Mucosa of descending colon (tissue), 3 donors: ENCODE results near the gene LSP1. TPM values are rescaled to one million over a fixed set of nuclear protein-coding genes. Genes with fewer than 3 reads are reported as not detected.

Experiments
- ATAC-seq: fragments of 200-7000 bp; cut with Tn5 transposase; one replicate; pipeline ENCODE4 v1.9.1; 2020; ENCODE audit warnings: mild to moderate bottlenecking, moderate library complexity
- DNase-seq, 3 donors: peaks; one replicate each; pipeline ENCODE4 v3.0.0-alpha.2; 2020
- H3K36me3 ChIP-seq: fragments of 200-600 bp; one replicate; pipeline ENCODE4 v1.8.0; 2021; ENCODE audit warnings: low read depth, mild to moderate bottlenecking
- H3K4me1 ChIP-seq: fragments of 200-600 bp; one replicate; pipeline ENCODE4 v1.8.0; 2021; ENCODE audit warnings: low read depth, mild to moderate bottlenecking
- H3K4me3 ChIP-seq: fragments of 200-600 bp; one replicate; pipeline ENCODE4 v1.8.0; 2021; ENCODE audit warnings: mild to moderate bottlenecking
- H3K9me3 ChIP-seq: fragments of 200-600 bp; one replicate; pipeline ENCODE4 v1.8.0; 2021; ENCODE audit warnings: mild to moderate bottlenecking
- intact Hi-C, 2 donors: fragments of 100-400 bp; cut with DNase I in 1 of 2; cut with micrococcal nuclease in 1 of 2; formaldehyde crosslinking; loops; one replicate each; pipeline versions ENCODE4 v1.11.0 to v1.11.1; 2022; cut with DNase I, micrococcal nuclease
- total RNA-seq, 3 donors: library from RNA; stranded (reverse); fragmentation: NEBNext Ultra II Directional in 2 of 3; extraction: Animal tissue kit (Norgen Biotek cat#: 25700) in 2 of 3; gene quantifications; one replicate each; pipeline versions ENCODE4 v1.2.1 to v1.2.4, GENCODE V29; 2021 to 2023
- TF ChIP-seq, protein P1 (sequence below): fragments of 200-600 bp; IDR thresholded peaks from one replicate; pipeline ENCODE4 v1.8.0; 2022; ENCODE audit warnings: antibody characterized with exemption, mild to moderate bottlenecking
- donor health status: DM: no; HTN: no; CAD: no; lungs with moderate emphysema.
- donor health status: DM: no; HTN: no; CAD: no.
- donor health status: DM: no; HTN: yes; CAD: no.

The LSP1 gene
- total RNA-seq, 3 donors from 2014 or later: 18.5 to 32.2 (median 23.6) TPM

DNA sequence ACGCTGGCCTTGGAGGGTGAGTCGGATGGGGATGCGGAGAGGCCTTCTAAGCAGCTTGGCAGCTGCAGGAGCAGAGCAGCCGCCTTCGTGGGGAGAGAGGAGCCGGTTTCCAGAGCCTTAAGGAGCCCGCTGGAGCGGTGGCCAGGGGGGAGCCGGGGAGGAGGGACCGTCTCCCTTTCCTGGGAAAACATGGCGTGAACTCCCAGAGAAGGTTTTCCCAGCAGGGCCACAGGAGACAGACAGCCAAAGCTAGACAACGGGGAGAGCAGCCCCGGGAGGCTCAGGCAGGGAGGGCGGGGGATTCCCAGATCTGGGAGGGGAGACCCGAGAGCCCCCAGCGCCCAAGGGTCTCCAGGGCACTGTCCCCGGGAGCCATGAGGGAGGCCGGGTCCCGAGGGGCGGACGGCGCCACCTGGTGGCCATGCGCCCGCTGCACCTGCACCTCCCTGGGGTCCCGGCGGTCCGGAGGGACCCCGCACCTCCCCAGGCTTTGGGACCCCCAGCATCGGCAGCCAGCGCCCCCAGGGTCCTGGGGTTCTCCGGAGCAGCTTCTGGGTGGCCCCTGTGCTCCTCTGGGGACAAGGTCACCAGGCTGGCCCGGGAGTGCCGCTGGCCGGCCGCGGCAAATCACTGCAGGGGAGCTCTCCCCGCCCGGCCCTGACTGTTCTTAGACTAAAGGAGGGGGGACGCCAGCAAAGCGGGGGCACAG is 20.5 kb upstream of the LSP1 start:
- no peak overlapping the region for H3K4me3 ChIP-seq
- H3K9me3 ChIP-seq: no peaks in the 10 kb centered on the region
- intact Hi-C loops: loop anchor here (2.0 to 5.0 kb wide), 3 partner anchors 70 to 180 kb away; partner anchors contain the start of gene CTSD (in 1 of the 2)
- ATAC-seq (peak; percentile 24), DNase-seq (peak; percentile 71 to 82 (median 76))
- no peaks in the 10 kb centered on the region for H3K36me3 ChIP-seq
- TF ChIP-seq, protein P1, sequence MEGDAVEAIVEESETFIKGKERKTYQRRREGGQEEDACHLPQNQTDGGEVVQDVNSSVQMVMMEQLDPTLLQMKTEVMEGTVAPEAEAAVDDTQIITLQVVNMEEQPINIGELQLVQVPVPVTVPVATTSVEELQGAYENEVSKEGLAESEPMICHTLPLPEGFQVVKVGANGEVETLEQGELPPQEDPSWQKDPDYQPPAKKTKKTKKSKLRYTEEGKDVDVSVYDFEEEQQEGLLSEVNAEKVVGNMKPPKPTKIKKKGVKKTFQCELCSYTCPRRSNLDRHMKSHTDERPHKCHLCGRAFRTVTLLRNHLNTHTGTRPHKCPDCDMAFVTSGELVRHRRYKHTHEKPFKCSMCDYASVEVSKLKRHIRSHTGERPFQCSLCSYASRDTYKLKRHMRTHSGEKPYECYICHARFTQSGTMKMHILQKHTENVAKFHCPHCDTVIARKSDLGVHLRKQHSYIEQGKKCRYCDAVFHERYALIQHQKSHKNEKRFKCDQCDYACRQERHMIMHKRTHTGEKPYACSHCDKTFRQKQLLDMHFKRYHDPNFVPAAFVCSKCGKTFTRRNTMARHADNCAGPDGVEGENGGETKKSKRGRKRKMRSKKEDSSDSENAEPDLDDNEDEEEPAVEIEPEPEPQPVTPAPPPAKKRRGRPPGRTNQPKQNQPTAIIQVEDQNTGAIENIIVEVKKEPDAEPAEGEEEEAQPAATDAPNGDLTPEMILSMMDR: peak; percentile 95
- H3K4me1 ChIP-seq: peaks cover 50% of the 10 kb centered on the region

DNA sequence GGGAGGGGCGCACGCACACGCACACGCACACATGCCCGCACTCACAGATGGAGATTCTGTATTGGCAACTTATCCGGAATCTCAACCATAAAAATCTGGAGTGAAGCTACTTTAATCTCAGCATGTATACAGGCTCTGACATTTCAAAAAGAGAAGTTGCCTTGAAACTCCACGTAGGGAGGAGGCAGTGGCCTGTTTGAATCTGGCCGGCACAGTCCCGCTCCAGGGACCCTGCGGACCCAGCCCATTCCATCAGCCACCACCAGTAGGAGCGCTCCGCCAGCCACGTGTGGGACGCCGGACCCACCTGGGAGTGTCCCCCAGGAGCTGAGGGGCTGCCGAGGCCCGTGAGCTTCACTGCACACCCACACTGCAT is 20.0 kb upstream of the LSP1 start:
- Histone ChIP-seq H3K4me3 (no peak overlapping the region), H3K36me3 (no peaks in the 10 kb centered on the region), H3K4me1 (peaks cover 55% of the 10 kb centered on the region), H3K9me3 (no peaks in the 10 kb centered on the region)
- peak in 1 of 3 donors; percentile 32 for DNase-seq
- TF ChIP-seq, protein P1: no peak
- ATAC-seq: no peak
- intact Hi-C loops: loop anchor here (2.0 to 5.0 kb wide), 3 partner anchors 71 to 181 kb away; partner anchors contain the start of gene CTSD (in 1 of the 2)

DNA sequence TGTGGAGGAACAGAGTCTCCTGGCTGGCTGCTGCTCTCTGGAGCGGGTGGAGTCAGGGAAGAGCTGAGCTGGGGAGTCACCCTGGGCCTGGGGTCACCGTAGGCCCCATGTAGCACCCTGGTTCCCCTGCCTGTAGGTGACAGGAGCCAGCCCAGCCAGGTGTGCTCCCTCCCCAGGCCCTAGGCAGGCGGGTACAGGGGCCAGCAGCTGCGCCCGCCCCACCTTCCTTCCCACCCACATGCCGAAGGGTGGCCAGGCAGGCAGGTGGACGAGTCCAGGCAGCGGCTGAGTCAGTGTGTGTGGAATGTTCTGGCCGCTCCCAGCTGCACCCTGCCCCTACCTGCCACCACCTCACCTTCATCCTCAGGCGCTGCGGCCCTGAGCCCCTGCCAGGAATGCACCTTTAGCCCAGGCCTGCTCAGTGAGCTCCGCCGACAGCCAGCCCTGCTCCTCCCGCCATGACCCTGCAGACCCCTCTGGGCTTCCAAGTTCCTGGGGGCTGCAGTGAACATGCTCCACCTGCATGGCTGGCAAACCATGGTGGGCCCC is 18.7 kb upstream of the LSP1 start:
- DNase-seq (peak; percentile 86 to 94 (median 91)), ATAC-seq (peak; percentile 87)
- intact Hi-C loops: loop anchor here in 1 of 2 donors (5.0 kb wide), 2 partner anchors 72 to 182 kb away; partner anchors contain the start of gene CTSD
- no peaks in the 10 kb centered on the region for H3K36me3 ChIP-seq
- H3K9me3 ChIP-seq: no peaks in the 10 kb centered on the region
- H3K4me3 ChIP-seq: no peak overlapping the region
- H3K4me1 ChIP-seq: peaks cover 55% of the 10 kb centered on the region
- TF ChIP-seq, protein P1: no peak

DNA sequence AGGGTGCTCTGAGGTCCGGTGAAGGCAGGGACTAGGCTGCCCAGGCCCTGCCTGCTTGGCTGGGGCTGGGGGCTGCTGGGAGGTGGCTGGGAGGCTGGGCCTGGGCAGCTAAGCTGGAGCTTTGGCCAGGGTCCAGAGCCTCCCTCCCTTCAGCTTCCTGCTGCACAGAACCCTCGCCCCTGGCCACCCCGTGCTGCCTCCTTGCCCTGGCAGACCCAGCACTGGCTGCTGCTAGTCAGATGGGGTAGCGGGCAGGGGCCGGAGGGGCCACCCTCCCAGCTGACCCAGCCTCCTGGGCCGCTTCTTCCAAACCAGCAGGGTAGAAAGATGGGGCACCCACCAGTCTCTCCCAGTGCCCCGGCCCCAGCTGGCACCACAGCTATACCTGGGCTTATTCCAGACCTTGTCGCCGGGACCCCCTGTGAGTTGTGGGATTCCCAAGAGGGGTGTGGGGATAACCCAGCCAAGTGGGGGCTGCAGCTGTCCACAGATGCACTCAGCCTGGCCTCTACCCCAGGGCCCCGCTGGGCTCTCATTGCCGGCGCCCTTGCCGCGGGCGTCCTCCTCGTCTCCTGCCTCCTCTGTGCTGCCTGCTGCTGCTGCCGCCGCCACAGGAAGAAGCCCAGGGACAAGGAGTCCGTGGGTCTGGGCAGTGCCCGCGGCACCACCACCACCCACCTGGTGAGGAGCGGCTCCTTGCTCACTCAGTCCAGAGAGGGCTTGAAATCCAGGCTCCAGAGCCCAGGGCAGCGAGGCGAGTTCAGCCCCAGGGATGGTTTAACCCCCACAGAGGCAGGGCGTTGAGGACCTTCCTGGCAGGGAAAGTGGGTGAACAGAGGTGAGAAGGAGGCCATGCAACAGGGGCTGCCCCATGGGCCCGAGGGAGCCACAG is 17.9 kb upstream of the LSP1 start, which contains the start of gene SYT8:
Gene SYT8 (plus strand): TSS at position 212 of the 892 bp plus-strand sequence. CDS start 116 bp downstream, at position 328.
- Histone ChIP-seq H3K9me3 (no peaks in the 10 kb centered on the region), H3K4me1 (peaks cover 52% of the 10 kb centered on the region), H3K4me3 (no peak within 1 kb of the TSS), H3K36me3 (no peaks in the 10 kb centered on the region)
- TF ChIP-seq, protein P1: no peak
- ATAC-seq (peak; percentile 3), DNase-seq (peak; percentile 53 to 74 (median 71))
- intact Hi-C loops: loop anchor here in 1 of 2 donors (5.0 kb wide), 2 partner anchors 73 to 183 kb away; partner anchors contain the start of gene CTSD

DNA sequence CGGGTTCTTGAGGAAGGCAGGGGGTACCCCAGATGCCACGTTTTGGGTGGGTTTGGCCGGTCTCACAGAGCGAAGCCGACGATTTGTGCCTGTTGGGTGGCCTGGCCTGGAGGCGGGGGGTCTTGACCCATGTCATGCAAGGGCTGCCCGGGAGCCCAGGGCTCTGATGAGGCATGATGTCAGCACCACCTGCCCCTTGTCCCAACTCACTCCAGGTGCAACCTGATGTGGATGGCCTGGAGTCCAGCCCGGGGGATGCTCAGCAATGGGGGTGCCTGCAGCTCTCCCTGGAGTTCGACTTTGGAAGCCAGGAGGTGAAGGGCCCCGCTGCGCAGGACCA is 17.2 kb upstream of the LSP1 start:
- TF ChIP-seq, protein P1: no peak
- no peak overlapping the region for H3K4me3 ChIP-seq
- intact Hi-C loops: no loop called here
- DNase-seq (peak in 2 of 3 donors; percentile 36 to 58), ATAC-seq (no peak)
- H3K4me1 ChIP-seq: peaks cover 46% of the 10 kb centered on the region
- H3K9me3 ChIP-seq: no peaks in the 10 kb centered on the region
- no peaks in the 10 kb centered on the region for H3K36me3 ChIP-seq
